Measurements from ENCODE around the gene RXRB.

RXRB gene

DNA sequence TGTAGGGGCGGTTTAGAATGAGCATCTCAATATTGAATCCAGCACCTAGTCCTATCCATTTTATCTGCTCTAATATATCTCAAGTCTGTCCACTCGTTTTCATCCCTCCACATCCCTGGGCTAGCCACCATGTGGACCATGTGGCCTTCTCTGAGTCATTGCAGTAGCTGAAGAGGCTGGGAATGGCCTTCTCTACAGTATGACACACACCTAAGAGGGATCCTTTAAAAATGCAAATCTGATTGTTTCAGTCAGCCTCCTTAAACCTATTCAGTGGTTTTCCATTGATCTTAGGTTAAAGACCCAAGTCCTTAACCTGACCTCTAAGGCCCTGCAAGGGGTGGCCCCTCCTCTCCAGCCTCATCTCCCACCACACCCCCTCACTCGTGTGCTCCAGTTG is 17.2 kb upstream of the RXRB start:
- TF ChIP-seq, protein P1, sequence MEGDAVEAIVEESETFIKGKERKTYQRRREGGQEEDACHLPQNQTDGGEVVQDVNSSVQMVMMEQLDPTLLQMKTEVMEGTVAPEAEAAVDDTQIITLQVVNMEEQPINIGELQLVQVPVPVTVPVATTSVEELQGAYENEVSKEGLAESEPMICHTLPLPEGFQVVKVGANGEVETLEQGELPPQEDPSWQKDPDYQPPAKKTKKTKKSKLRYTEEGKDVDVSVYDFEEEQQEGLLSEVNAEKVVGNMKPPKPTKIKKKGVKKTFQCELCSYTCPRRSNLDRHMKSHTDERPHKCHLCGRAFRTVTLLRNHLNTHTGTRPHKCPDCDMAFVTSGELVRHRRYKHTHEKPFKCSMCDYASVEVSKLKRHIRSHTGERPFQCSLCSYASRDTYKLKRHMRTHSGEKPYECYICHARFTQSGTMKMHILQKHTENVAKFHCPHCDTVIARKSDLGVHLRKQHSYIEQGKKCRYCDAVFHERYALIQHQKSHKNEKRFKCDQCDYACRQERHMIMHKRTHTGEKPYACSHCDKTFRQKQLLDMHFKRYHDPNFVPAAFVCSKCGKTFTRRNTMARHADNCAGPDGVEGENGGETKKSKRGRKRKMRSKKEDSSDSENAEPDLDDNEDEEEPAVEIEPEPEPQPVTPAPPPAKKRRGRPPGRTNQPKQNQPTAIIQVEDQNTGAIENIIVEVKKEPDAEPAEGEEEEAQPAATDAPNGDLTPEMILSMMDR (IDR thresholded peaks at IDR 0.05; ENCODE audit: low read depth, low read length) = no peak
- no peak for TF ChIP-seq EZH2phosphoT487 (IDR thresholded peaks at IDR 0.05; ENCODE audit: low read depth)
- Histone ChIP-seq H4K20me1 (ENCODE audit: insufficient read depth, low read length) (no peaks in the 10 kb centered on the region), H3K79me2 (ENCODE audit: low read length) (no peaks in the 10 kb centered on the region), H3K4me1 (ENCODE audit: low read length) (peaks cover 10% of the 10 kb centered on the region), H2AFZ (ENCODE audit: low read depth, low read length) (no peak overlapping the region), H3K36me3 (replicated peaks; ENCODE audit: low read depth, low read length) (no peaks in the 10 kb centered on the region), H3K9me3 (ENCODE audit: insufficient read depth, low read length) (no peaks in the 10 kb centered on the region), H3K4me3 (ENCODE audit: low read length) (no peak overlapping the region), H3K9ac (ENCODE audit: low read length) (no peak overlapping the region), H3K27ac (ENCODE audit: low read length) (no peak overlapping the region), H3K4me2 (ENCODE audit: low read length) (no peak overlapping the region), H3K27me3 (ENCODE audit: low read depth, low read length) (peaks cover 4% of the 10 kb centered on the region; the same call in 1 of the 2 replicates)

DNA sequence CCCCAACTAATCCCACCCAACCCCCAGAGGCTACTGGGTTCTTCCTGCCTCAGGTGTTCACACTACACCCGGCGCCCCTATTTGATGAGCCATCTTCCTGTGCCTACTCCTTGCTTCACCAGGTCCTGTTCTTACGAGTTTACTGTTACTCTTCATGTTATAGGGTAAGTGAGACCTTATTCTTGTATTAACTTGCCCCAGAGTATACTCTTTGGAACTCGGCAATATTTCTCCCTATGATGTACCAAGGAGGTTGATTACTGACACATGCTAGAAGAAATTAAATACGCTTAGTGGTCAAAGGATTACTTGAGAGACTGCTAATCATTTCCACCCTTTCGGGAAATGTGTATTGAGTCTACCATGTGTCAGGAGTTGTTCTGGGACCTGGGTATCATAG is 16.8 kb upstream of the RXRB start:
- H3K27me3 ChIP-seq (ENCODE audit: low read depth, low read length) = peaks cover 4% of the 10 kb centered on the region; the same call in 1 of the 2 replicates
- peaks cover 13% of the 10 kb centered on the region for H3K4me1 ChIP-seq (ENCODE audit: low read length)
- no peaks in the 10 kb centered on the region for H3K79me2 ChIP-seq (ENCODE audit: low read length)
- no peak for TF ChIP-seq EZH2phosphoT487 (IDR thresholded peaks at IDR 0.05; ENCODE audit: low read depth)
- TF ChIP-seq, protein P1 (IDR thresholded peaks at IDR 0.05; ENCODE audit: low read depth, low read length) = no peak
- H4K20me1 ChIP-seq (ENCODE audit: insufficient read depth, low read length) = no peaks in the 10 kb centered on the region
- H2AFZ ChIP-seq (ENCODE audit: low read depth, low read length) = no peak overlapping the region
- H3K4me2 ChIP-seq (ENCODE audit: low read length) = no peak overlapping the region
- no peak overlapping the region for H3K27ac ChIP-seq (ENCODE audit: low read length)
- no peaks in the 10 kb centered on the region for H3K9me3 ChIP-seq (ENCODE audit: insufficient read depth, low read length)
- no peak overlapping the region for H3K9ac ChIP-seq (ENCODE audit: low read length)
- no peak overlapping the region for H3K4me3 ChIP-seq (ENCODE audit: low read length)
- no peaks in the 10 kb centered on the region for H3K36me3 ChIP-seq (replicated peaks; ENCODE audit: low read depth, low read length)

DNA sequence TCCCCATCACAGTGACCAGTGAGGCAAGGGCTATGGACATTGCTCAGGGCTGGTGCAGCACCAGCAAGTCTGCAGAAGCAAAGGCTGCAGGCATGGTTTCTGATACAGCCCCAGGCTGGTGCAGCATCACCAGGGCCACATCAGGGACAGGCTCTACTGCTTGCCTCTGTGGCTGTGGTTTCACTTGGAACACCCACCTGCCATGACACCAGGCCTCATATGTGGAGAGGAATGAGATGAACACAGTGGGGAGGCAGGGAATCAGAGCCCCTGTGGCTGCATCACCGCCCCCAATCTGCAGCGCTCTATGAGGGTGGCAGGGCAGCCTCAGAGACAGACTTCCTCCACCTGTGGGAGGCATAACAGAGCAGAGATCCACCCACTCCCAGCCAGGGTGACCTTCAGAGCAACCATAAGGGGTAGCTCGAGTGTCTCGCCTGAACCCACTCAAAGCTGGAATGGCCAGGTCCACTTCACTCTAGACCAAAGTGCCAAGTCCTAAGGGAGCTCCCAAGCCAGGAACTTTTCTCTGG is 15.7 kb upstream of the RXRB start:
- TF ChIP-seq, protein P1 (IDR thresholded peaks at IDR 0.05; ENCODE audit: low read depth, low read length) = no peak
- no peak for TF ChIP-seq EZH2phosphoT487 (IDR thresholded peaks at IDR 0.05; ENCODE audit: low read depth)
- H3K27me3 ChIP-seq (ENCODE audit: low read depth, low read length) = peaks cover 4% of the 10 kb centered on the region; the same call in 1 of the 2 replicates
- no peak overlapping the region for H3K4me3 ChIP-seq (ENCODE audit: low read length)

DNA sequence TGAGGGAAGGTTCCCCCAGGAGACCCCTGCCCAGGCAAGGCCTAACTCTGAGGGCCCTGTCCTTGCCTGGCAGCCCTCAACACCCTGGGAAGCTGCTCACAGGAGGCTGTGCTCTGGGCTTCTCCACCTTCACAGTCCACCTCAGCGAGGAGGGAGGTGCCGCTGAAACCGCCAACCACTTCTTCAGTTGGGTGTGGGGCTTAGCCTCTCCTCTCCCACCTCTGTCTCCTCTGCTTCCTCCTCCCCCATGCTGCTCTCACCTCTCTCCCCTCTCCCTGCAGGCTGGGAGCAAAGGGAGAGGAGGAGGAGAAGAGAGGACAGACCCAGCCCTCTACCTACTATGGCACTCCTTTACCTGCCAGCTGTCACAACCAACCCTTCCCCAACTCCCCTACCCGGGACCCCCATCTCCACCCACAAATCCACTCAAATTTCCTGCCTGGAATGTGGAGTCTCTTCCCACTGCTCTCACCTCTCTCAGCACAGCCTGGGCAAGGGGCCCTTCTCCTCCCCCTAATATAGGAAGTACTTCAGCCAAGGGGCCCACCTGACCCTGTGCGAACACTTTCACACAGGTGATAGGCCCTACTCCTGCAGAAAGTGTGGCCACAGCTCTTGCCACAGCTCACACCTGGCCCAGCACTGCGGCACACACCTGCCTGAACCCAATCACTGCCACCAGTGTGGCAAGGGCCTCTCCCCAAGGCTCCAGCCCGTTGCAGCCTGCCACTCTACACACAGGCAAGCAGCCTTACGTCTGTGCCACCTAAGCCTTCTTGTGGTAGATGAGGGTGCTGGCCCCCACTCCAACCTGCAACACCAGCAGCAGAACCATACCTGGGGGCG is 15.0 kb upstream of the RXRB start:
- TF ChIP-seq, protein P1 (IDR thresholded peaks at IDR 0.05; ENCODE audit: low read depth, low read length) = no peak
- no peak for TF ChIP-seq EZH2phosphoT487 (IDR thresholded peaks at IDR 0.05; ENCODE audit: low read depth)
- H3K36me3 ChIP-seq (replicated peaks; ENCODE audit: low read depth, low read length) = no peaks in the 10 kb centered on the region
- H3K9me3 ChIP-seq (ENCODE audit: insufficient read depth, low read length) = no peaks in the 10 kb centered on the region
- H2AFZ ChIP-seq (ENCODE audit: low read depth, low read length) = no peak overlapping the region
- H3K9ac ChIP-seq (ENCODE audit: low read length) = no peak overlapping the region
- no peaks in the 10 kb centered on the region for H3K79me2 ChIP-seq (ENCODE audit: low read length)
- H3K4me3 ChIP-seq (ENCODE audit: low read length) = no peak overlapping the region
- H3K4me2 ChIP-seq (ENCODE audit: low read length) = no peak overlapping the region
- H4K20me1 ChIP-seq (ENCODE audit: insufficient read depth, low read length) = no peaks in the 10 kb centered on the region
- no peak overlapping the region for H3K27ac ChIP-seq (ENCODE audit: low read length)
- H3K27me3 ChIP-seq (ENCODE audit: low read depth, low read length) = 0 out of 2 replicates have a peak, but pooled peaks cover 4% of the 10 kb centered on the region
- H3K4me1 ChIP-seq (ENCODE audit: low read length) = peaks cover 13% of the 10 kb centered on the region

More for the DNA sequence above, 15.7 kb upstream of the RXRB start:
- no peaks in the 10 kb centered on the region for H3K79me2 ChIP-seq (ENCODE audit: low read length)
- no peak overlapping the region for H3K4me2 ChIP-seq (ENCODE audit: low read length)
- H2AFZ ChIP-seq (ENCODE audit: low read depth, low read length) = no peak overlapping the region
- H3K9ac ChIP-seq (ENCODE audit: low read length) = no peak overlapping the region
- H4K20me1 ChIP-seq (ENCODE audit: insufficient read depth, low read length) = no peaks in the 10 kb centered on the region
- H3K36me3 ChIP-seq (replicated peaks; ENCODE audit: low read depth, low read length) = no peaks in the 10 kb centered on the region
- no peak overlapping the region for H3K27ac ChIP-seq (ENCODE audit: low read length)
- no peaks in the 10 kb centered on the region for H3K9me3 ChIP-seq (ENCODE audit: insufficient read depth, low read length)
- H3K4me1 ChIP-seq (ENCODE audit: low read length) = peaks cover 13% of the 10 kb centered on the region
